H9 (cell line): ENCODE data around the gene MEIS2. TPM values are rescaled to one million over a fixed set of nuclear protein-coding genes. Genes with fewer than 3 reads are reported as not detected.
A peak's percentile ranks its signal among the peaks of the same experiment; 100 is the strongest.

Source experiments
- DNase-seq: peaks from one replicate; pipeline ENCODE4 v3.0.0-alpha.2; 2017
- H2AFZ ChIP-seq: one replicate; pipeline ENCODE4 v1.6.1; 2013; ENCODE audit warnings: mild to moderate bottlenecking, low read length, control low read depth, moderate library complexity
- H2AK5ac ChIP-seq: 2 replicates; pipeline ENCODE4 v1.6.1; 2013; ENCODE audit warnings: low read length, control low read depth, mixed read lengths; ENCODE audit not compliant: insufficient read length
- H2BK120ac ChIP-seq: one replicate; pipeline ENCODE4 v1.6.1; 2013; ENCODE audit warnings: low read depth, mild to moderate bottlenecking, low read length, control low read depth, inconsistent platforms; ENCODE audit not compliant: poor library complexity, severe bottlenecking
- H2BK12ac ChIP-seq: 2 replicates; pipeline ENCODE4 v1.6.1; 2013; ENCODE audit warnings: low read length, control low read depth, mixed read lengths, low read depth; ENCODE audit not compliant: insufficient read length
- H2BK15ac ChIP-seq: 2 replicates; pipeline ENCODE4 v1.6.1; 2013; ENCODE audit warnings: low read depth, low read length, control low read depth
- H2BK20ac ChIP-seq: one replicate; pipeline ENCODE4 v1.6.1; 2013; ENCODE audit warnings: low read depth, mild to moderate bottlenecking, low read length, control low read depth, inconsistent platforms; ENCODE audit not compliant: poor library complexity, severe bottlenecking
- H2BK5ac ChIP-seq: 2 replicates; pipeline ENCODE4 v1.6.1; 2013; ENCODE audit warnings: low read length, control low read depth, mixed read lengths; ENCODE audit not compliant: insufficient read length
- H3K14ac ChIP-seq: 2 replicates; pipeline ENCODE4 v1.6.1; 2013; ENCODE audit warnings: low read length, control low read depth; ENCODE audit not compliant: insufficient read depth
- H3K18ac ChIP-seq: 2 replicates; pipeline ENCODE4 v1.6.1; 2013; ENCODE audit warnings: low read depth, mild to moderate bottlenecking, mixed read lengths, low read length, control low read depth; ENCODE audit not compliant: insufficient read length
- H3K23ac ChIP-seq: 2 replicates; pipeline ENCODE4 v1.6.1; 2013; ENCODE audit warnings: low read length, control low read depth, mixed read lengths, low read depth; ENCODE audit not compliant: insufficient read length
- H3K23me2 ChIP-seq: 2 replicates; pipeline ENCODE4 v1.6.1; 2013; ENCODE audit warnings: low read depth, mild to moderate bottlenecking, mixed read lengths, low read length, control low read depth; ENCODE audit not compliant: insufficient read length, poor library complexity, severe bottlenecking
- H3K27ac ChIP-seq: 2 replicates; pipeline ENCODE4 v1.5.1; 2013; ENCODE audit warnings: low read length, control low read depth, mixed read lengths, low read depth; ENCODE audit not compliant: insufficient read length
- H3K27me3 ChIP-seq: 2 replicates; pipeline ENCODE4 v1.6.1; 2013; ENCODE audit warnings: low read length, control low read depth, inconsistent platforms; ENCODE audit not compliant: insufficient read depth
- H3K4ac ChIP-seq: 2 replicates; pipeline ENCODE4 v1.6.1; 2013; ENCODE audit warnings: low read depth, mild to moderate bottlenecking, control low read depth, inconsistent platforms, low read length, moderate library complexity
- H3K4me1 ChIP-seq: 2 replicates; pipeline ENCODE4 v1.6.1; 2013; ENCODE audit warnings: low read length, control low read depth, inconsistent platforms; ENCODE audit not compliant: insufficient read depth
- H3K4me2 ChIP-seq: 2 replicates; pipeline ENCODE4 v1.6.1; 2013; ENCODE audit warnings: low read length, control low read depth, mixed read lengths; ENCODE audit not compliant: insufficient read length, insufficient read depth
- H3K56ac ChIP-seq: 2 replicates; pipeline ENCODE4 v1.6.1; 2013; ENCODE audit warnings: low read depth, mild to moderate bottlenecking, mixed read lengths, low read length, control low read depth; ENCODE audit not compliant: insufficient read length
- H3K79me1 ChIP-seq: 2 replicates; pipeline ENCODE4 v1.6.1; 2013; ENCODE audit warnings: low read depth, mild to moderate bottlenecking, moderate library complexity, low read length, control low read depth, inconsistent platforms; ENCODE audit not compliant: insufficient read depth, poor library complexity, severe bottlenecking
- H3K79me2 ChIP-seq: 2 replicates; pipeline ENCODE4 v1.6.1; 2013; ENCODE audit warnings: low read length, control low read depth, inconsistent platforms; ENCODE audit not compliant: insufficient read depth
- H3K9ac ChIP-seq: 2 replicates; pipeline ENCODE4 v1.6.1; 2013; ENCODE audit warnings: low read length, control low read depth, mixed read lengths; ENCODE audit not compliant: insufficient read length; ENCODE audit errors: extremely low read depth
- H3K9me3 ChIP-seq: one replicate; pipeline ENCODE4 v1.6.1; 2013; ENCODE audit warnings: low read depth, low read length, inconsistent platforms; ENCODE audit not compliant: control insufficient read depth
- H3T11ph ChIP-seq: one replicate; pipeline ENCODE4 v1.6.1; 2013; ENCODE audit warnings: mild to moderate bottlenecking, low read length, control low read depth, inconsistent platforms
- H4K20me1 ChIP-seq: one replicate; pipeline ENCODE4 v1.6.1; 2013; ENCODE audit not compliant: control insufficient read depth, insufficient read length, insufficient read depth
- H4K5ac ChIP-seq: 2 replicates; pipeline ENCODE4 v1.6.1; 2013; ENCODE audit warnings: low read depth, mild to moderate bottlenecking, mixed read lengths, low read length, control low read depth; ENCODE audit not compliant: insufficient read length
- H4K8ac ChIP-seq: replicated peaks from 2 replicates; pipeline ENCODE4 v1.6.1; 2013; ENCODE audit warnings: low read length, control low read depth, mixed read lengths, low read depth; ENCODE audit not compliant: insufficient read length
- H4K91ac ChIP-seq: 2 replicates; pipeline ENCODE4 v1.6.1; 2013; ENCODE audit warnings: low read depth, mild to moderate bottlenecking, moderate library complexity, mixed read lengths, low read length, control low read depth; ENCODE audit not compliant: insufficient read length
- H3K27ac Mint-ChIP-seq, 3 experiments: 2 replicates in 2 of 3; 3 replicates in 1 of 3; pipeline ENCODE4 v1.8.0; 2020 to 2021; ENCODE audit warnings: mixed read lengths in 3 of 3, mild to moderate bottlenecking in 1 of 3, moderate library complexity in 1 of 3
- H3K27me3 Mint-ChIP-seq: 2 replicates; pipeline ENCODE4 v1.8.0; 2021; ENCODE audit warnings: low read depth, mild to moderate bottlenecking, moderate library complexity, mixed read lengths
- H3K36me3 Mint-ChIP-seq, 3 experiments: 2 replicates in 2 of 3; 3 replicates in 1 of 3; pipeline ENCODE4 v1.8.0; 2020 to 2021; ENCODE audit warnings: low read depth in 3 of 3, mixed read lengths in 3 of 3; ENCODE audit not compliant: insufficient read depth in 1 of 3
- H3K4me1 Mint-ChIP-seq, 2 experiments: 2 replicates each; pipeline ENCODE4 v1.8.0; 2020; ENCODE audit warnings: mixed read lengths in 2 of 2
- H3K4me3 Mint-ChIP-seq, 2 experiments: 2 replicates in 1 of 2; 3 replicates in 1 of 2; pipeline ENCODE4 v1.8.0; 2020 to 2021; ENCODE audit warnings: mild to moderate bottlenecking in 2 of 2, mixed read lengths in 2 of 2, moderate library complexity in 1 of 2
- H3K9me3 Mint-ChIP-seq, 2 experiments: 2 replicates in 1 of 2; 3 replicates in 1 of 2; pipeline ENCODE4 v1.8.0; 2020; ENCODE audit warnings: mild to moderate bottlenecking in 2 of 2, mixed read lengths in 2 of 2, moderate library complexity in 1 of 2
- WGBS: extraction: QIAGEN DNeasy Blood & Tissue Kit; methylation state at CpG from one replicate; pipeline ENCODE4 v1.1.7; 2013; ENCODE audit warnings: missing lambda C conversion rate, low lambda C conversion rate, mixed read lengths; ENCODE audit not compliant: insufficient read length; ENCODE audit errors: extremely low coverage; 5-methylcytosine and 5-hydroxymethylcytosine counted together
- total RNA-seq: library from RNA; stranded (reverse); gene quantifications from 2 replicates; pipeline ENCODE4 v1.2.1, GENCODE V29; 2021
- TF ChIP-seq, protein P1 (sequence below): fragments of 200-600 bp; sonication (generic); conservative IDR thresholded peaks from 3 replicates; pipeline ENCODE4 v1.8.0; 2021; ENCODE audit warnings: antibody characterized with exemption, mild to moderate bottlenecking

Gene MEIS2
- total RNA-seq, 1 experiment from 2014 or later: 0.35 TPM

DNA sequence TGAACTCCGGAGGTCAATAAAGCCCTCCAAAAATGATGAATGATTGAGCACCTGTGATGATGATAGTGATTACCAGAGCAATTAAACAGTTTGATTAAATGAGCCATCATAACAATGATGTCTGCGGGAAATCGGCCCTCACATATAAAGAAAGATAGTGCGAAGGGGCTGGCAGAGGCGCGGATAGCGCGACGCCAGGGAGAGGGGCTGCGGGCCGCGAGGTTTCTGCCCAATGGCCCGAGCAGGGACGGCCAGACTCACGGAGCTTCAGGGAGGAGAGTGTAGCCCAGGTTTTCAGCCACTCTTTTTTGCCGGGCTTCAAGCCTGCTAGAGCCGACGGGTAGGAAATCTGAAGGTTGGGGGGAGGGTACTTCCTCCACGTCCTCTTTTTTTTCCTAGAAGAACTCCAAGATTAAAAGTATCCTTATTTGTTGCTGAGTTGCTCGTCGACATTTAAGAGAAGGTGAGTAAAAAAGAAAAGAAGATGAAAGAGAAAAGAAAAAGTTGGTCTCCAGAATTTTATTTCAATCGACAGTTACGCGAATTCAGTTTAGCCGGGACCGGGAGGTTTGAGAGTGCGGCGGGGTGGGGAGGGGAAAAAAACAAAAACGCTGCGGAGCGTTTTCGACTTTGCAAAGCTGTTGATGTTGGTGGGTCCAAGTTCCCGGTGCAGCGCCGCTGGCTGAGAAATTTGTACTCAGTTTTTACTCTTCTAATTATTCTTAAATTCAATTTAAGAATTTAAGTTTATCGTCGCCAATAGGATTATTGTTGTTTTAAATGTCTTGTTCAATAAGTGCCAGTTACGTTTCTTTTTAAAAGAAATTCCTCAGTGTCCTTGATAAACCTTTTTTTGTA, 2.2 kb upstream of the MEIS2 start:
- H3K9me3 ChIP-seq: no peaks in the 10 kb centered on the region
- peaks cover 59% of the 10 kb centered on the region for H3K23me2 ChIP-seq
- no peak overlapping the region for H3K27ac Mint-ChIP-seq
- H3K4me1 ChIP-seq: no peaks in the 10 kb centered on the region
- H2BK12ac ChIP-seq: no peak overlapping the region
- no peak overlapping the region for H2BK5ac ChIP-seq
- no peak overlapping the region for H3K56ac ChIP-seq
- peak; percentile 70 for DNase-seq
- H3K23ac ChIP-seq: no peak overlapping the region
- peak overlapping the region; percentile 92 for H3K4me2 ChIP-seq
- TF ChIP-seq, protein P1, sequence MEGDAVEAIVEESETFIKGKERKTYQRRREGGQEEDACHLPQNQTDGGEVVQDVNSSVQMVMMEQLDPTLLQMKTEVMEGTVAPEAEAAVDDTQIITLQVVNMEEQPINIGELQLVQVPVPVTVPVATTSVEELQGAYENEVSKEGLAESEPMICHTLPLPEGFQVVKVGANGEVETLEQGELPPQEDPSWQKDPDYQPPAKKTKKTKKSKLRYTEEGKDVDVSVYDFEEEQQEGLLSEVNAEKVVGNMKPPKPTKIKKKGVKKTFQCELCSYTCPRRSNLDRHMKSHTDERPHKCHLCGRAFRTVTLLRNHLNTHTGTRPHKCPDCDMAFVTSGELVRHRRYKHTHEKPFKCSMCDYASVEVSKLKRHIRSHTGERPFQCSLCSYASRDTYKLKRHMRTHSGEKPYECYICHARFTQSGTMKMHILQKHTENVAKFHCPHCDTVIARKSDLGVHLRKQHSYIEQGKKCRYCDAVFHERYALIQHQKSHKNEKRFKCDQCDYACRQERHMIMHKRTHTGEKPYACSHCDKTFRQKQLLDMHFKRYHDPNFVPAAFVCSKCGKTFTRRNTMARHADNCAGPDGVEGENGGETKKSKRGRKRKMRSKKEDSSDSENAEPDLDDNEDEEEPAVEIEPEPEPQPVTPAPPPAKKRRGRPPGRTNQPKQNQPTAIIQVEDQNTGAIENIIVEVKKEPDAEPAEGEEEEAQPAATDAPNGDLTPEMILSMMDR: no peak
- H3K9ac ChIP-seq: no peak overlapping the region
- no peak overlapping the region for H3K14ac ChIP-seq
- no peak overlapping the region for H4K91ac ChIP-seq
- no peaks in the 10 kb centered on the region for H4K20me1 ChIP-seq
- H3K4me3 Mint-ChIP-seq: peak overlapping the region; percentile 51 to 96
- no peak overlapping the region for H2AK5ac ChIP-seq
- H2BK20ac ChIP-seq: no peak overlapping the region
- H3K36me3 Mint-ChIP-seq: no peaks in the 10 kb centered on the region; a peak in 1 of 7 replicates
- H3K79me1 ChIP-seq: no peaks in the 10 kb centered on the region
- H4K5ac ChIP-seq: no peak overlapping the region
- H2BK120ac ChIP-seq: no peak overlapping the region
- H3K79me2 ChIP-seq: no peaks in the 10 kb centered on the region
- H4K8ac ChIP-seq: no peak overlapping the region
- peaks cover 0 to 5% of the 10 kb centered on the region in 2 experiments; a peak in 3 of 5 replicates for H3K9me3 Mint-ChIP-seq
- H3T11ph ChIP-seq: no peak overlapping the region
- no peak overlapping the region for H2BK15ac ChIP-seq
- H2AFZ ChIP-seq: no peak overlapping the region
- H3K27me3 Mint-ChIP-seq: peaks cover 99% of the 10 kb centered on the region
- H3K27me3 ChIP-seq: peaks cover 56% of the 10 kb centered on the region; the same call in 1 of the 2 replicates
- WGBS: no CpG with 5 or more reads among the region's 38 CpGs
- peaks cover 54 to 74% of the 10 kb centered on the region in 2 experiments for H3K4me1 Mint-ChIP-seq
- no peak overlapping the region for H3K18ac ChIP-seq
- no peak overlapping the region for H3K4ac ChIP-seq
- no peak overlapping the region for H3K27ac ChIP-seq
